ENCODE results near the gene PALLD. TPM values are rescaled to one million over a fixed set of nuclear protein-coding genes. Genes with fewer than 3 reads are reported as not detected.

Gene PALLD
- polyA plus RNA-seq, 3 donors: 6.1 to 11.8 (median 9.9) TPM

DNA sequence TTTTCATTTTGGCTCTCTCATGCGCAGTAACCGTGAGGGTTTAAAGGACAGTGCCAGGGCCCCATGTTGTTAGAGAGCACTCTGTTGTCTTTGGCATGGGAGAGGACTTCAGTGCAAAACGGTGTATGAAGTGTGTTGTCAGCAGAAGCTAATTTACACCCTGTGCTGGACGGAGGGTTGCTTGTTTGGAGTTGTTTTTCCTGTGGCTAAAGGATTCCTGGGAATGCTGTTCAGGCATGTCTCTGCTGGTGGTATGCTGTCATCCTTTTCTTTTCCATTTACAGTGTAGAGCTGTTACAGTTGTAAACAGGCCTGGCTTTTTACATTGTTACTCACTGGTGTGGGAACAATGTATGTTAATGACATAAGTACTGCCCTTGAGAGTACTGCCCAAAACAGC is 306.9 kb downstream of the PALLD start:
- H3K4me2 ChIP-seq (replicated peaks; ENCODE audit: extremely low read depth, low read length, poor library complexity, severe bottlenecking): no peak overlapping the region
- H4K20me1 ChIP-seq (ENCODE audit: insufficient read depth, low read length): no peaks in the 10 kb centered on the region
- H3K4me1 ChIP-seq (ENCODE audit: control insufficient read depth in 1 of 2, insufficient read depth in 2 of 2, low read length in 2 of 2): peaks cover 36 to 56% of the 10 kb centered on the region in 2 donors
- H3K9ac ChIP-seq (ENCODE audit: insufficient read depth, low read length, poor library complexity, severe bottlenecking): no peak overlapping the region
- no peaks in the 10 kb centered on the region for H3K9me3 ChIP-seq (replicated peaks in 1 of 2; ENCODE audit: control insufficient read depth in 1 of 2, insufficient read depth in 1 of 2, low read length in 2 of 2)
- H3K27ac ChIP-seq (ENCODE audit: low read depth in 1 of 2, low read length in 2 of 2): peak overlapping the region in 1 of 2 donors; percentile 62
- no peak for DNase-seq
- no peak overlapping the region for H3K4me3 Mint-ChIP-seq
- no peaks in the 10 kb centered on the region for H3K79me2 ChIP-seq (ENCODE audit: insufficient read depth, low read length)
- intact Hi-C loops (cut with micrococcal nuclease): no loop called here
- peaks cover 49% of the 10 kb centered on the region for H3K4me1 Mint-ChIP-seq
- H3K27me3 Mint-ChIP-seq (ENCODE audit: low read depth in 3 of 3): no peaks in the 10 kb centered on the region
- H3K36me3 ChIP-seq (replicated peaks in 1 of 2; ENCODE audit: control insufficient read depth in 1 of 2, insufficient read depth in 2 of 2, low read length in 2 of 2): no peaks in the 10 kb centered on the region
- H3K27ac Mint-ChIP-seq: peak overlapping the region in 5 of 7 donors; percentile 25 to 85 (median 68)
- H3K27me3 ChIP-seq (ENCODE audit: control insufficient read depth in 2 of 2, insufficient read depth in 2 of 2, low read length in 2 of 2): no peaks in the 10 kb centered on the region
- TF ChIP-seq, protein P1, sequence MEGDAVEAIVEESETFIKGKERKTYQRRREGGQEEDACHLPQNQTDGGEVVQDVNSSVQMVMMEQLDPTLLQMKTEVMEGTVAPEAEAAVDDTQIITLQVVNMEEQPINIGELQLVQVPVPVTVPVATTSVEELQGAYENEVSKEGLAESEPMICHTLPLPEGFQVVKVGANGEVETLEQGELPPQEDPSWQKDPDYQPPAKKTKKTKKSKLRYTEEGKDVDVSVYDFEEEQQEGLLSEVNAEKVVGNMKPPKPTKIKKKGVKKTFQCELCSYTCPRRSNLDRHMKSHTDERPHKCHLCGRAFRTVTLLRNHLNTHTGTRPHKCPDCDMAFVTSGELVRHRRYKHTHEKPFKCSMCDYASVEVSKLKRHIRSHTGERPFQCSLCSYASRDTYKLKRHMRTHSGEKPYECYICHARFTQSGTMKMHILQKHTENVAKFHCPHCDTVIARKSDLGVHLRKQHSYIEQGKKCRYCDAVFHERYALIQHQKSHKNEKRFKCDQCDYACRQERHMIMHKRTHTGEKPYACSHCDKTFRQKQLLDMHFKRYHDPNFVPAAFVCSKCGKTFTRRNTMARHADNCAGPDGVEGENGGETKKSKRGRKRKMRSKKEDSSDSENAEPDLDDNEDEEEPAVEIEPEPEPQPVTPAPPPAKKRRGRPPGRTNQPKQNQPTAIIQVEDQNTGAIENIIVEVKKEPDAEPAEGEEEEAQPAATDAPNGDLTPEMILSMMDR (IDR thresholded peaks at IDR 0.05): no peak
- no peaks in the 10 kb centered on the region for H3K36me3 Mint-ChIP-seq
- no peak overlapping the region for H3K4me3 ChIP-seq (replicated peaks in 1 of 3; ENCODE audit: low read depth in 2 of 3, low read length in 3 of 3)
- 100% methylated on average over 3 of the region's 4 CpGs for WGBS (ENCODE audit: insufficient coverage)
- no peak overlapping the region for H2AFZ ChIP-seq (ENCODE audit: insufficient read depth, low read depth, low read length, poor library complexity, severe bottlenecking)
- peaks cover 0 to 2% (median 0%) of the 10 kb centered on the region in 7 donors for H3K9me3 Mint-ChIP-seq

DNA sequence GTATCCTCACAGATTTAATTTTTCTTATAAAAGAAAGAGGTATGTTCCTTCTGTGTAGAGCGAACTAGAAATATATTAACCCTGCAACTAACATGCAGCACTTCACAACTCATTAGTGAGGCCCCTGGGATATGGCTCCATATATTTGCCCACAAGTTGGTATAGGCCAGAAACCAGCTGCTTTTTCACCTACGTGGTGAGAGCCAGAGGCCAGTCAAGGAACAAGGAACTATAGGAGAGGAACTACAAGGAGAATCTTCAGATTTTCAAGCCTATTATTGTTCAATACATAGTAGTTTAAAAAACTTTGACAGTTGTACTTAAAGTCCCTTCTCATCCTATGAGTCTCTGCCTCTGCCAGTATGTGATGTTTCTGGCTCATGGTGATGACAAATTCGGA is 307.3 kb downstream of the PALLD start:
- H3K27ac ChIP-seq (ENCODE audit: low read depth in 1 of 2, low read length in 2 of 2): no peak overlapping the region
- peaks cover 0 to 2% (median 0%) of the 10 kb centered on the region in 7 donors for H3K9me3 Mint-ChIP-seq
- TF ChIP-seq, protein P1 (IDR thresholded peaks at IDR 0.05): no peak
- no peak overlapping the region for H2AFZ ChIP-seq (ENCODE audit: insufficient read depth, low read depth, low read length, poor library complexity, severe bottlenecking)
- H3K36me3 ChIP-seq (replicated peaks in 1 of 2; ENCODE audit: control insufficient read depth in 1 of 2, insufficient read depth in 2 of 2, low read length in 2 of 2): no peaks in the 10 kb centered on the region
- H3K4me3 Mint-ChIP-seq: no peak overlapping the region
- no peaks in the 10 kb centered on the region for H3K79me2 ChIP-seq (ENCODE audit: insufficient read depth, low read length)
- no peaks in the 10 kb centered on the region for H4K20me1 ChIP-seq (ENCODE audit: insufficient read depth, low read length)
- no peaks in the 10 kb centered on the region for H3K27me3 Mint-ChIP-seq (ENCODE audit: low read depth in 3 of 3)
- no peaks in the 10 kb centered on the region for H3K9me3 ChIP-seq (replicated peaks in 1 of 2; ENCODE audit: control insufficient read depth in 1 of 2, insufficient read depth in 1 of 2, low read length in 2 of 2)
- WGBS (ENCODE audit: insufficient coverage): 100% methylated on average over 2 of the region's 3 CpGs
- no peak overlapping the region for H3K9ac ChIP-seq (ENCODE audit: insufficient read depth, low read length, poor library complexity, severe bottlenecking)
- no peaks in the 10 kb centered on the region for H3K36me3 Mint-ChIP-seq
- intact Hi-C loops (cut with micrococcal nuclease): no loop called here
- no peak overlapping the region for H3K4me2 ChIP-seq (replicated peaks; ENCODE audit: extremely low read depth, low read length, poor library complexity, severe bottlenecking)
- no peaks in the 10 kb centered on the region for H3K27me3 ChIP-seq (ENCODE audit: control insufficient read depth in 2 of 2, insufficient read depth in 2 of 2, low read length in 2 of 2)
- no peak overlapping the region for H3K4me3 ChIP-seq (replicated peaks in 1 of 3; ENCODE audit: low read depth in 2 of 3, low read length in 3 of 3)
- peaks cover 48% of the 10 kb centered on the region for H3K4me1 Mint-ChIP-seq
- peak overlapping the region in 5 of 7 donors; percentile 13 to 92 (median 46) for H3K27ac Mint-ChIP-seq
- H3K4me1 ChIP-seq (ENCODE audit: control insufficient read depth in 1 of 2, insufficient read depth in 2 of 2, low read length in 2 of 2): peaks cover 32 to 53% of the 10 kb centered on the region in 2 donors
- no peak for DNase-seq

All from CD14-positive monocyte (primary cell).